Measurements from ENCODE around the gene EXT2. TPM values are rescaled to one million over a fixed set of nuclear protein-coding genes. Genes with fewer than 3 reads are reported as not detected.

The EXT2 gene
- total RNA-seq, 1 experiment from 2014 or later: 42.9 TPM

- Histone ChIP-seq H2BK5ac (ENCODE audit: insufficient read length, low read length) (no peak overlapping the region), H2BK12ac (ENCODE audit: insufficient read length, low read depth, low read length) (no peak overlapping the region), H3K79me1 (ENCODE audit: insufficient read depth, low read depth, low read length, poor library complexity, severe bottlenecking) (no peaks in the 10 kb centered on the region), H3K4ac (ENCODE audit: low read depth, low read length) (no peak overlapping the region), H3K27me3 (ENCODE audit: insufficient read depth, low read length) (no peaks in the 10 kb centered on the region), H2BK15ac (ENCODE audit: low read depth, low read length) (no peak overlapping the region), H2BK20ac (ENCODE audit: low read depth, low read length, poor library complexity, severe bottlenecking) (no peak overlapping the region), H3K18ac (ENCODE audit: insufficient read length, low read depth, low read length) (no peak overlapping the region), H3K23ac (ENCODE audit: insufficient read length, low read depth, low read length) (no peak overlapping the region), H4K91ac (ENCODE audit: insufficient read length, low read depth, low read length) (no peak overlapping the region), H3K4me2 (ENCODE audit: insufficient read depth, insufficient read length, low read length) (no peak overlapping the region), H3K14ac (ENCODE audit: insufficient read depth, low read length) (no peak overlapping the region), H4K5ac (ENCODE audit: insufficient read length, low read depth, low read length) (no peak overlapping the region), H4K8ac (replicated peaks; ENCODE audit: insufficient read length, low read depth, low read length) (no peak overlapping the region), H3K9me3 (ENCODE audit: control insufficient read depth, low read depth, low read length) (no peaks in the 10 kb centered on the region), H2AK5ac (ENCODE audit: insufficient read length, low read length) (no peak overlapping the region), H2AFZ (ENCODE audit: low read length) (no peak overlapping the region), H3K79me2 (ENCODE audit: insufficient read depth, low read length) (no peaks in the 10 kb centered on the region), H3K27ac (ENCODE audit: insufficient read length, low read depth, low read length) (no peak overlapping the region), H4K20me1 (ENCODE audit: control insufficient read depth, insufficient read depth, insufficient read length) (no peaks in the 10 kb centered on the region), H2BK120ac (ENCODE audit: low read depth, low read length, poor library complexity, severe bottlenecking) (no peak overlapping the region), H3K56ac (ENCODE audit: insufficient read length, low read depth, low read length) (no peak overlapping the region), H3K4me1 (ENCODE audit: insufficient read depth, low read length) (no peaks in the 10 kb centered on the region), H3T11ph (ENCODE audit: low read length) (no peak overlapping the region), H3K9ac (ENCODE audit: extremely low read depth, insufficient read length, low read length) (no peak overlapping the region), H3K23me2 (ENCODE audit: insufficient read length, low read depth, low read length, poor library complexity, severe bottlenecking) (no peaks in the 10 kb centered on the region)
- H3K4me3 Mint-ChIP-seq: no peak overlapping the region
- WGBS (ENCODE audit: extremely low coverage, insufficient read length, low lambda C conversion rate): no CpG with 5 or more reads among the region's 6 CpGs
- H3K27me3 Mint-ChIP-seq (ENCODE audit: low read depth): peaks cover 5% of the 10 kb centered on the region
- no peak overlapping the region; a peak in 1 of 7 replicates for H3K27ac Mint-ChIP-seq
- no peaks in the 10 kb centered on the region for H3K9me3 Mint-ChIP-seq
- H3K36me3 Mint-ChIP-seq (ENCODE audit: insufficient read depth in 1 of 3, low read depth in 3 of 3): no peaks in the 10 kb centered on the region
- TF ChIP-seq CTCF (conservative IDR thresholded peaks at IDR 0.05): no peak
- no peak for DNase-seq
- H3K4me1 Mint-ChIP-seq: peaks cover 3 to 9% of the 10 kb centered on the region in 2 experiments; a peak in 3 of 4 replicates
These were observed 175.8 kb downstream of the EXT2 start for GRCh38 chr11:44271286-44271685.
